Left lung (tissue), 10 donors: ENCODE results near the gene TNK2. TPM values are rescaled to one million over a fixed set of nuclear protein-coding genes. Genes with fewer than 3 reads are reported as not detected.
A peak's percentile ranks its signal among the peaks of the same experiment; 100 is the strongest.

ENCODE experiments used
- ATAC-seq: fragments of 200-7000 bp; cut with Tn5 transposase; one replicate; pipeline ENCODE4 v1.9.1; 2020; ENCODE audit warnings: moderate library complexity
- DNase-seq, 4 donors: peaks; one replicate each; pipeline ENCODE4 v3.0.0-alpha.2; 2013 to 2020
- H3K27ac ChIP-seq, 2 donors: fragments of 200-600 bp; sonication (generic) in 1 of 2; one replicate each; pipeline versions ENCODE4 v1.5.0 to v1.8.0; 2020 to 2021
- H3K27me3 ChIP-seq, 2 donors: fragments of 200-600 bp; sonication (generic) in 1 of 2; one replicate each; pipeline versions ENCODE4 v1.5.0 to v1.8.0; 2020 to 2021
- H3K36me3 ChIP-seq, 2 donors: fragments of 200-600 bp; sonication (generic) in 1 of 2; one replicate each; pipeline versions ENCODE4 v1.5.0 to v1.8.0; 2020 to 2021
- H3K4me1 ChIP-seq, 2 donors: fragments of 200-600 bp; one replicate each; pipeline ENCODE4 v1.8.0; 2021
- H3K4me3 ChIP-seq, 2 donors: fragments of 200-600 bp; sonication (generic) in 1 of 2; one replicate each; pipeline versions ENCODE4 v1.5.0 to v1.8.0; 2020 to 2021; ENCODE audit warnings: mild to moderate bottlenecking in 1 of 2
- H3K9me3 ChIP-seq, 2 donors: fragments of 200-600 bp; sonication (generic) in 1 of 2; one replicate each; pipeline versions ENCODE4 v1.5.0 to v1.8.0; 2020 to 2021
- CTCF ChIP-seq, 2 donors: fragments of 200-600 bp; sonication (generic) in 1 of 2; IDR thresholded peaks; one replicate each; pipeline versions ENCODE4 v1.5.0 to v1.8.0; 2021; ENCODE audit warnings: antibody characterized with exemption in 2 of 2
- intact Hi-C, 2 donors: fragments of 100-400 bp; cut with DNase I; formaldehyde crosslinking; loops; one replicate each; pipeline versions ENCODE4 v1.11.2 to v1.14.2; 2022
- microRNA-seq, 2 donors: library from miRNA; unstranded; fragments of <30 nt; microRNA quantifications; one replicate each; pipeline ENCODE4, GENCODE V29; 2019
- polyA plus RNA-seq, 6 donors: library from polyadenylated mRNA; unstranded; fragments of 120-200 nt; gene quantifications; one replicate each; pipeline ENCODE4 v1.2.1, GENCODE V29; 2013; ENCODE audit not compliant: insufficient read length in 6 of 6
- total RNA-seq, 2 donors: library from RNA; stranded (reverse); fragmentation: NEBNext Ultra II Directional; extraction: Animal tissue kit (Norgen Biotek cat#: 25700); gene quantifications; one replicate each; pipeline ENCODE4 v1.2.1, GENCODE V29; 2021
- donor health status: DM: no; HTN: yes; CAD: no.
- donor health status: DM: no; HTN: no; CAD: no.

Gene TNK2
- total and polyA plus RNA-seq, 8 donors = 49.7 to 75.7 (median 58.2) TPM

GRCh38 chr3:195815169-195815771, 93.1 kb downstream of the TNK2 start:
- intact Hi-C loops = no loop called here
- no peak overlapping the region for H3K4me3 ChIP-seq
- ATAC-seq = peak; percentile 38

GRCh38 chr3:195813916-195814640, 94.3 kb downstream of the TNK2 start:
- H3K9me3 ChIP-seq = no peaks in the 10 kb centered on the region
- no peaks in the 10 kb centered on the region for H3K36me3 ChIP-seq
- ATAC-seq (no peak), DNase-seq (no peak)
- TF ChIP-seq CTCF (IDR thresholded peaks at IDR 0.05) = no peak
- intact Hi-C loops = no loop called here
- no peak overlapping the region for H3K4me3 ChIP-seq
- no peak overlapping the region for H3K27ac ChIP-seq
- H3K4me1 ChIP-seq = no peaks in the 10 kb centered on the region
- peaks cover 0 to 27% of the 10 kb centered on the region in 2 donors for H3K27me3 ChIP-seq

More at GRCh38 chr3:195815169-195815771, 93.1 kb downstream of the TNK2 start:
- Histone ChIP-seq H3K36me3 (no peaks in the 10 kb centered on the region), H3K27ac (no peak overlapping the region), H3K27me3 (peaks cover 0 to 27% of the 10 kb centered on the region in 2 donors), H3K9me3 (no peaks in the 10 kb centered on the region), H3K4me1 (no peaks in the 10 kb centered on the region)
- no peak for DNase-seq
- no peak for TF ChIP-seq CTCF (IDR thresholded peaks at IDR 0.05)

Small RNA genes within 50 kb of the gene (microRNA-seq; reads per million reads assigned to microRNA genes)
- gene MIR6829 = 0 reads per million in 2 donors

Other genes with a start within 250 kb of the TNK2 start
- gene MUC20, start 187.6 kb downstream of the TNK2 start, total RNA-seq = 10 to 100 TPM in 1 of 2 donors, 1 to 10 TPM in 1; 7.7 to 20.3 TPM
- gene MUC20, start 187.6 kb downstream of the TNK2 start, polyA plus RNA-seq = 10 to 100 TPM in 5 of 6 donors, 1 to 10 TPM in 1; 8.9 to 22.2 (median 14.0) TPM
- gene MUC4, start 96.6 kb downstream of the TNK2 start, total RNA-seq = 10 to 100 TPM in 1 of 2 donors, 1 to 10 TPM in 1; 2.9 to 12.8 TPM
- gene MUC4, start 96.6 kb downstream of the TNK2 start, polyA plus RNA-seq = 1 to 10 TPM in 3 of 6 donors, under 1 TPM in 3; 0.35 to 2.0 (median 1.1) TPM
- 100 to 1,000 TPM; 190 to 327 TPM for gene TFRC, start 173.5 kb upstream of the TNK2 start, total RNA-seq
- 10 to 100 TPM; 41.4 to 50.8 (median 46.7) TPM for gene TFRC, start 173.5 kb upstream of the TNK2 start, polyA plus RNA-seq